OCI-LY7 (cell line): ENCODE results near the gene KRTAP5-3. TPM values are rescaled to one million over a fixed set of nuclear protein-coding genes. Genes with fewer than 3 reads are reported as not detected.

Experiments
- BruUV-seq: library from RNA; stranded (reverse); fragments of 400-500 nt; replicated peaks from 2 replicates; lab custom pipeline; 2021; lab: Mats Ljungman, UMichigan
- CTCF ChIA-PET: fragments of 300-600 bp; sonication (Branson Sonifier 250); formaldehyde crosslinking; loops from one replicate; lab custom pipeline; 2022; ENCODE audit warnings: antibody characterized with exemption; ENCODE audit not compliant: unreplicated experiment; lab: Charles Lee
- POLR2A ChIA-PET: fragments of 300-600 bp; sonication (Branson Sonifier 250); formaldehyde crosslinking; loops from one replicate; lab custom pipeline; 2022; ENCODE audit warnings: antibody characterized with exemption; lab: Charles Lee
- DNase-seq: peaks from one replicate; pipeline ENCODE4 v3.0.0-alpha.2; 2015; ENCODE audit warnings: low spot score
- H2AFZ ChIP-seq: fragments of 200-600 bp; sonication (generic), shearing (Covaris generic); 2 replicates; pipeline ENCODE4 v1.6.1; 2014; ENCODE audit warnings: mild to moderate bottlenecking, antibody characterized with exemption, low read length, moderate library complexity
- H3K27ac ChIP-seq: fragments of 200-600 bp; sonication (generic); 2 replicates; pipeline ENCODE4 v1.5.1; 2014; ENCODE audit warnings: mixed run types, low read depth, mild to moderate bottlenecking, moderate library complexity, low read length, inconsistent platforms; ENCODE audit not compliant: poor library complexity, severe bottlenecking
- H3K36me3 ChIP-seq: fragments of 200-600 bp; sonication (generic); 2 replicates; pipeline ENCODE4 v1.6.1; 2014; ENCODE audit warnings: mild to moderate bottlenecking, antibody characterized with exemption, low read length, moderate library complexity, mixed read lengths; ENCODE audit not compliant: insufficient read depth
- H3K4me1 ChIP-seq: fragments of 200-600 bp; sonication (generic); 2 replicates; pipeline ENCODE4 v1.5.1; 2014; ENCODE audit warnings: mild to moderate bottlenecking, low read length; ENCODE audit not compliant: insufficient read depth, poor library complexity, severe bottlenecking
- H3K4me2 ChIP-seq: fragments of 200-600 bp; sonication (generic); 2 replicates; pipeline ENCODE4 v1.6.1; 2014; ENCODE audit warnings: mild to moderate bottlenecking, low read length
- H3K4me3 ChIP-seq: fragments of 200-600 bp; sonication (generic); 2 replicates; pipeline ENCODE4 v1.5.1; 2014; ENCODE audit warnings: mild to moderate bottlenecking, low read depth, low read length; ENCODE audit not compliant: poor library complexity, severe bottlenecking
- H3K79me2 ChIP-seq: fragments of 200-600 bp; sonication (generic); 2 replicates; pipeline ENCODE4 v1.6.1; 2016; ENCODE audit warnings: low read depth, mild to moderate bottlenecking, low read length, moderate library complexity, mixed read lengths; ENCODE audit not compliant: insufficient read depth
- H3K9me2 ChIP-seq: fragments of 200-600 bp; sonication (generic); 2 replicates; pipeline ENCODE4 v1.6.1; 2016; ENCODE audit warnings: mild to moderate bottlenecking, low read length, mixed read lengths; ENCODE audit not compliant: insufficient read depth
- H3K9me3 ChIP-seq: fragments of 200-600 bp; sonication (generic); 2 replicates; pipeline ENCODE4 v1.6.1; 2014; ENCODE audit warnings: mild to moderate bottlenecking, mixed run types, low read length, mixed read lengths
- H4K20me1 ChIP-seq: fragments of 200-600 bp; sonication (generic); 2 replicates; pipeline ENCODE4 v1.6.1; 2014; ENCODE audit warnings: mild to moderate bottlenecking, antibody characterized with exemption, low read length, moderate library complexity, mixed read lengths; ENCODE audit not compliant: insufficient read depth
- EZH2phosphoT487 ChIP-seq: fragments of 200-600 bp; sonication (generic); IDR thresholded peaks from 2 replicates; pipeline ENCODE4 v1.6.1; 2018; ENCODE audit warnings: low read depth, borderline replicate concordance, mild to moderate bottlenecking, mixed run types, antibody characterized with exemption, low read length, moderate library complexity, mixed read lengths
- intact Hi-C: fragments of 100-400 bp; cut with micrococcal nuclease; formaldehyde crosslinking; loops from one replicate; pipeline ENCODE4 v1.10.0; 2022; ENCODE audit not compliant: unreplicated experiment
- total RNA-seq, 2 experiments: library from RNA; depleted of rRNA in 1 of 2; stranded (reverse); fragments of >200 nt in 1 of 2; shearing (Covaris generic) in 1 of 2; gene quantifications; 2 replicates each; pipeline ENCODE4 v1.2.3, GENCODE V29; 2014 to 2022
- TF ChIP-seq, protein P1 (sequence below): fragments of 200-600 bp; sonication (generic); conservative IDR thresholded peaks from 2 replicates; pipeline ENCODE4 v1.5.1; 2014; ENCODE audit warnings: mild to moderate bottlenecking, antibody characterized with exemption, low read length, moderate library complexity, mixed read lengths

KRTAP5-3 gene
- total RNA-seq, 2 experiments from 2014 or later, result not detected

- Histone ChIP-seq H2AFZ (no peak overlapping the region), H3K4me3 (no peak overlapping the region), H3K4me2 (no peak overlapping the region), H3K4me1 (no peaks in the 10 kb centered on the region), H3K9me2 (no peaks in the 10 kb centered on the region), H3K36me3 (no peaks in the 10 kb centered on the region), H3K27ac (no peak overlapping the region), H4K20me1 (no peaks in the 10 kb centered on the region), H3K79me2 (no peaks in the 10 kb centered on the region), H3K9me3 (no peaks in the 10 kb centered on the region)
- DNase-seq, result peak; percentile 43
- intact Hi-C loops, result loop anchor here (2.0 kb wide), 1 partner anchor 34 kb away; no protein-coding TSS in a partner anchor
- CTCF ChIA-PET, result no interaction called here
- TF ChIP-seq, protein P1, sequence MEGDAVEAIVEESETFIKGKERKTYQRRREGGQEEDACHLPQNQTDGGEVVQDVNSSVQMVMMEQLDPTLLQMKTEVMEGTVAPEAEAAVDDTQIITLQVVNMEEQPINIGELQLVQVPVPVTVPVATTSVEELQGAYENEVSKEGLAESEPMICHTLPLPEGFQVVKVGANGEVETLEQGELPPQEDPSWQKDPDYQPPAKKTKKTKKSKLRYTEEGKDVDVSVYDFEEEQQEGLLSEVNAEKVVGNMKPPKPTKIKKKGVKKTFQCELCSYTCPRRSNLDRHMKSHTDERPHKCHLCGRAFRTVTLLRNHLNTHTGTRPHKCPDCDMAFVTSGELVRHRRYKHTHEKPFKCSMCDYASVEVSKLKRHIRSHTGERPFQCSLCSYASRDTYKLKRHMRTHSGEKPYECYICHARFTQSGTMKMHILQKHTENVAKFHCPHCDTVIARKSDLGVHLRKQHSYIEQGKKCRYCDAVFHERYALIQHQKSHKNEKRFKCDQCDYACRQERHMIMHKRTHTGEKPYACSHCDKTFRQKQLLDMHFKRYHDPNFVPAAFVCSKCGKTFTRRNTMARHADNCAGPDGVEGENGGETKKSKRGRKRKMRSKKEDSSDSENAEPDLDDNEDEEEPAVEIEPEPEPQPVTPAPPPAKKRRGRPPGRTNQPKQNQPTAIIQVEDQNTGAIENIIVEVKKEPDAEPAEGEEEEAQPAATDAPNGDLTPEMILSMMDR, result peak; percentile 87
- no peak for TF ChIP-seq EZH2phosphoT487
- POLR2A ChIA-PET, result no interaction called here
- no TSS peak for BruUV-seq
These were observed 20.5 kb upstream of the KRTAP5-3 start for GRCh38 chr11:1628506-1629325.

DNA sequence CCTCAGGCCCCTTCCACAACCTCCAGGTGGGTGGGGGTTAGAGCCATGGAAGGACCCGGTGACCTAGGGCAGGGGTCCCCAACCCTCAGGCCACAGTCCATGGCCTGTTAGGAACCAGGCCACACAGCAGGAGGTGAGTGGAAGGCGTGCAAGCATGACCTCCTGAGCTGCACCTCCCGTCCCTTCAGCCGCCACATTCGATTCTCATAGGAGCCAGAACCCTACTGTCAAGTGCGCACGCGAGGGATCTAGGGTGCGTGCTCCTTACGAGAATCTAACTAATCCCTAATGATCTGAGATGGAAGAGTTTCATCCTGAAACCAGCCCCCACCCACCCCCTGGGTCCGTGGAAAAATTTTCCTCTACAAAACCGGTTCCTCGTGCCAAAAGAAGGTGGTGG is 17.3 kb upstream of the KRTAP5-3 start:
- ChIA-PET POLR2A (no interaction called here), CTCF (no interaction called here)
- no peaks in the 10 kb centered on the region for H3K36me3 ChIP-seq
- no peak overlapping the region for H3K4me2 ChIP-seq
- no peak overlapping the region for H3K4me3 ChIP-seq
- H3K4me1 ChIP-seq, result no peaks in the 10 kb centered on the region
- no peaks in the 10 kb centered on the region for H3K9me3 ChIP-seq
- H4K20me1 ChIP-seq, result no peaks in the 10 kb centered on the region
- no peak for TF ChIP-seq EZH2phosphoT487
- TF ChIP-seq, protein P1, result no peak
- no peak overlapping the region for H2AFZ ChIP-seq
- H3K9me2 ChIP-seq, result no peaks in the 10 kb centered on the region
- no TSS peak for BruUV-seq
- H3K79me2 ChIP-seq, result no peaks in the 10 kb centered on the region
- no peak overlapping the region for H3K27ac ChIP-seq
- intact Hi-C loops, result no loop called here
- DNase-seq, result no peak

DNA sequence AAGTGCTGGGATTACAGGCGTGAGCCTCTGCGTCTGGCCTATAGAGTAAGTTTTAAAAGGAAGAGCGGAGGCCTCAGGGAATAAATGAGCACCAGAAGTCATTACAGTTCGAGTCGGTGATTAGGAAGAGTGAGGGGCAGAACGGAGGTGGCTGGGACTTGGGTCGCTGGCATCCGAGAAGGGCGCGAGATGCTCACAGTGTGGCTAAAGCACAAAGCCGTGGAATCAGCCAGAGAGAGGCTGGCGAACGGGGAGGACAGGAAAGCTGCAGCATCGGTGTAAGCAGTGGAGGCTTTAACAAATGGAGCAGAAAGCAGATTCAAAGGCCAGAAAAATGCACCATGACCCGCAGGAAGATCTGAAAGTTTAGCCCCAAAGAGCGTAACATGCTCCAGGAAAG is 16.4 kb upstream of the KRTAP5-3 start:
- TF ChIP-seq EZH2phosphoT487, result no peak
- TF ChIP-seq, protein P1, result no peak
- no peaks in the 10 kb centered on the region for H3K36me3 ChIP-seq
- no peaks in the 10 kb centered on the region for H3K9me2 ChIP-seq
- DNase-seq, result no peak
- no peaks in the 10 kb centered on the region for H3K9me3 ChIP-seq
- no peaks in the 10 kb centered on the region for H3K79me2 ChIP-seq
- no peak overlapping the region for H3K27ac ChIP-seq
- H3K4me2 ChIP-seq, result no peak overlapping the region
- no peaks in the 10 kb centered on the region for H3K4me1 ChIP-seq
- H4K20me1 ChIP-seq, result no peaks in the 10 kb centered on the region
- POLR2A ChIA-PET, result no interaction called here
- no peak overlapping the region for H3K4me3 ChIP-seq
- CTCF ChIA-PET, result no interaction called here
- intact Hi-C loops, result no loop called here
- no TSS peak for BruUV-seq
- H2AFZ ChIP-seq, result no peak overlapping the region
